Amniotic epithelial cell (primary cell): ENCODE measurements around the gene RBM18.
A peak's percentile ranks its signal among the peaks of the same experiment; 100 is the strongest.

Experiments
- DNase-seq: peaks from one replicate; pipeline ENCODE4 v3.0.0-alpha.2; 2010; ENCODE audit warnings: low read depth

Gene RBM18

GRCh38 chr9:122258886-122259415 lies 5.7 kb downstream of the RBM18 start:
- DNase-seq: no peak

DNA sequence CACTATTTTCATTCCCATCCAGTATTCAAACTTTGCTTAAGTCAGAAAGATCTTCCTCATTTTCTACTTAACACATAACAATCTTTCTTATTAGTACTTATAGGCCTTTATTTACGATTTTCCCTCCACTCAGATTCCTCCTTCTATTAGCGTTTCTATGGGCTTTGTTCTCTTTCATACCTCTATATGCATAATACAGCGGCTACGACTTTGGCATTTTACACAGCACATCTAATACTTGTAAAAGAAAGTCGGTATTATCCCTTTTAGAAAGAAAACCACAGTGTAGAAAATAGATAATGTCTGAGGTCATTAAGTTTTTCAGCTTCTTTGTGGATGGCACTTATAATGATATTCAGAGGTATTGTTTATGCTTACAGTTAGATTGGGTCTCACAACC lies 8.4 kb downstream of the RBM18 start:
- DNase-seq: no peak

DNA sequence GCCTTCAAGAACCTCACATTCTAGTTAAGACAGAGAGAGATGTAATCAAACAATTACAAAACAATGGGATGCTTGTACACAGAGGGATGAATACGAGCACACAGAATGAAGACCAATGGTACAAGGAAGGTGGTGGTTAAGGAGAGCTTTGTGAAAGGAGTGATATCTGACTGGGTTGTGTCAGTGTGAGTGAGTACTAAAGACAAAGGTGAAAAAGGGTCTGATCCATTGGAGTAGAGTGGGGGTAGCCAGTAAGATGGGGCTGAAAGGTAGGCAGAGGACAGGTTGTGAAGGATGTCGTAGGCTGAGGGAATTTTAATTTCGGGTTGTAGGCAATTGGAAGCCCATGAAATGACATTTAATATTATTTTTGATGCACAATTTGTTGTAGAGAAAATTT lies 9.9 kb downstream of the RBM18 start:
- no peak for DNase-seq

DNA sequence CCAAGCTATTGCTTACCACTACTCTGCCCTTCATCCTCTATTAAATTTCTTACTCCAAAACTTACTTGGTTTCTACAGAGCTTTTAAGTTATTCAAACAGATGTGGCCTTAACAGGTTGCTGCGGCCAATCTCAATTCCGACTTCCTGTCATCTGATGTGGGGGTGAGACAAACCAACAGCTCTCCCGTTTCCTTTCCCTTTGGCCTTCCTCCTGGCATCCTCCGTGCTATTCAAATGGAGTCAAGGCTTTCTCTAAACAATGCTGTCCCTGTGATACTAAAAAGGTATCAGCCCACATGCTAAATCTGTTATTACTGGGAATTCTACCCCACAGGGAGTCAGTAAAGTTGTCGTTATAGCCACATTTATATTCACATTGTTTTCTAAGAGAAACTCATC lies 11.8 kb downstream of the RBM18 start:
- no peak for DNase-seq

DNA sequence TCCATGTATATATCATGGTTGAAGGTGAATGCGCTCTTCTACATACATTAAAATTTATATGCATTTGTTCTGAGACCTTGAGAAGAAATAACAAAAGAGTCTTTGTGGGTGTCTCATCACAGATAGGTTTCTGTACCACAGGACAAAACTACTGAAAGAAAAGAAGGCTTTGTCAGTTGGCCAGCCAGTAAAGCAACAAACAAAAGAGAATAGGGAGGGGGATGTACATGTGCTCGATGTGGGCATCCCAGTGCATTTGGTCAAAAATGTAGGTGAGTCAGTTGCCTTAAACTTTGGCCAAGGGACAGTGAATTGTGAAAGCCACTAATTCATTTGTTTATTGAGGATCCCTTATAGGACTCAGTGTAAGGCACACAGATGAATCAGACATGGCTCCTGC lies 13.3 kb downstream of the RBM18 start:
- no peak for DNase-seq

- DNase-seq: no peak
Observed at GRCh38 chr9:122248448-122248865, 16.2 kb downstream of the RBM18 start.

DNA sequence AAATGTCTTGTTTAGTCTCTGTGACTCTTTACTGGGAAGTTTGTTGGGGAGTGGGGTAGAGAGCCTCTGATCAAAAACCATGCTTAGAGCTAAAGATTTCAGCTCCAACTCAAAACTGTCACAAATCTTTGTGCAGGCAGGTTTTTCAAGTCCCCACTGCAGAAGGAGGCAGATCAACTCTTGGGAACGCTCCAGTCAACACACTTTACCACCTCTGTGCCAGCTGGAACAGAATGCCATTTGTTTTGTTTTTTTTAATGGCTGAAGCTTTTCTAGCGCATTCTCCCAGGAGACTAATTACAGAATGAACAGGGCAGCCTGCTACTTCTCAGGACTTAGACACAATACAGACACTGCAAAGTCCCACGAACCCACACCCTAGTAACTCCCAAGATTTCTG lies 18.0 kb downstream of the RBM18 start:
- DNase-seq: no peak

DNA sequence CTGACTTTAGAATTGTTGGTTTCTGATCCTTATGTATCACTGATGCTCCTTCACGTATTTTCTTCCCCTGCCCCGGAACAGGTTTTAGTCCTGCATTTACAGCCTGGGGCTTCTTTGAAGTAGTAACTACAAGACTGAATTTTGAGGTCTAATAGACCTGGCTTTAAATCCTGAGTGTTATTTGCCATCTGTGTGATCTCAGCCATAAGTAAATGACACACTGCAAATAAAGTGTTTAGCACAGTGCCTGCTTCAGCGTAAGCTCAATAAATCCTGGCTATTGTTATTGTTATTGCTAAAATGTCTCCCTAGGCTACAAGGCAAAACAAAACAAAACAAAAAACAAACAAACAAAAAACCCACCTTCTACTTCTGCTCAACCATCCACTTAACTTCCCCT lies 20.3 kb downstream of the RBM18 start:
- DNase-seq: no peak

GRCh38 chr9:122239722-122240121 lies 24.9 kb downstream of the RBM18 start:
- DNase-seq: no peak

DNA sequence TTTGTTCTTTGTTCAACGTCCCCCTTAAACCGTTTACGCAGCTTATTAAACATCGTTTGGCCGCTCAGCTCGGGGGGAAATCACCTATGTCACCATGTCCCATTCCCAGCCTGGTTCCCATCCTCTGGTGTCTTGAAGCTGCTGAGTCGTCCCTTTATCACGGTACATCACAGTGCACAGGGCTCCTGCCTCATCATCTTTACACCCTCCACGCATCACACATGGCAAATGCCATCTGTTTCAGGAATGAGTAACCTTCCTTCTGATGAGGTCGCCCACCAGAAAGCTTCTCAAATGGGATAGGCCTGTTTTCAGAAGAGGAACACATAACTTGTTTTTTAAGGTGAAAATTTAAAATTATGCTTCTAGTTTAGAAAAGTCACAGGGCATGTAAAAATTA lies 28.0 kb downstream of the RBM18 start:
- DNase-seq: no peak

- no peak for DNase-seq
Observed at GRCh38 chr9:122234022-122234748, 30.5 kb downstream of the RBM18 start.

DNA sequence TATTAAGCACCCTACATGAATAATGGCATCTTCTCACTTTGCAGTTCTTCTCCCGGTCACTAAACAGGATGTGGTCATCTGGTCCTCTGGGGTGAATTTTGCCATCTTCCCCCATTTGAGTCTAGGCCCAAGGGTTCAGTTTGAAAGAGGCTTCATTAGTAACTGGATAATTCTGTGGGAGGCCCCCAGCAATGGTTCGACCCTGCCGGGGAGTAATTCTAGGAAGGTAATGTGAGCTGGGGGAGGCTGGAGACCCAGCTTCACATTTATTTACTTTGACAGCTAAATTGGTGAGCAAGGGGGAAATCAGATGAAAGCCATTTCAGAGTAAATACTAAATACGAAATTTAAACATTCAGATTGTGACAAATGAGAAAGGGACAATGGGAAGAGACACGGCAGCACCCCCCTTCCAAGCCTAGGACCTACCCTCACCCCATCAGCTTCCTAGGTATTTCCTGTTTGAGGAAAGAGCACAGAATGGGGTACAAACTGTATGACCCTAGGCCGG lies 31.8 kb downstream of the RBM18 start:
- DNase-seq: no peak

GRCh38 chr9:122229485-122229837 lies 35.2 kb downstream of the RBM18 start:
- DNase-seq: no peak

GRCh38 chr9:122228568-122229484 lies 35.8 kb downstream of the RBM18 start, which contains the start of gene LHX6:
TSS of gene LHX6 (minus strand) at chr9:122228957. CDS start at chr9:122228740, 217 bp downstream.
- DNase-seq: peak; percentile 16

GRCh38 chr9:122228191-122228567 lies 36.5 kb downstream of the RBM18 start:
- DNase-seq: no peak

DNA sequence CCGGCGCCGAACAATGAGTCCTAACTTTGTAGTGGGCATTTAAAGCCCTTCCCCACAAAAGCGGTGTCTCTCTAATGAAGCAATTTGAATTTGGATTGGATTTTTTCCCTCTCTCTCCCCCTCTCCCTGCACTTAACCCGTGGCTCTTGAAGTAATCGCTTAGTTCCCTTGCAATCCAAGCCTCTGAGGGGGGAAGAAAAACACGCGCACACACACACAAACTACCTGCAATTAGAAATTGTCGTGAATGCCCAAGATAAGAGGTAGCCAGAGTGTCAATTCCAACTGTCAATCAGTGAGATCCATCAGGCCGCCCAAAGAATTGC lies 37.1 kb downstream of the RBM18 start:
- DNase-seq: no peak

- DNase-seq: no peak
Observed at GRCh38 chr9:122226758-122227574, 37.7 kb downstream of the RBM18 start.

GRCh38 chr9:122226142-122226757 lies 38.4 kb downstream of the RBM18 start:
- DNase-seq: no peak

DNA sequence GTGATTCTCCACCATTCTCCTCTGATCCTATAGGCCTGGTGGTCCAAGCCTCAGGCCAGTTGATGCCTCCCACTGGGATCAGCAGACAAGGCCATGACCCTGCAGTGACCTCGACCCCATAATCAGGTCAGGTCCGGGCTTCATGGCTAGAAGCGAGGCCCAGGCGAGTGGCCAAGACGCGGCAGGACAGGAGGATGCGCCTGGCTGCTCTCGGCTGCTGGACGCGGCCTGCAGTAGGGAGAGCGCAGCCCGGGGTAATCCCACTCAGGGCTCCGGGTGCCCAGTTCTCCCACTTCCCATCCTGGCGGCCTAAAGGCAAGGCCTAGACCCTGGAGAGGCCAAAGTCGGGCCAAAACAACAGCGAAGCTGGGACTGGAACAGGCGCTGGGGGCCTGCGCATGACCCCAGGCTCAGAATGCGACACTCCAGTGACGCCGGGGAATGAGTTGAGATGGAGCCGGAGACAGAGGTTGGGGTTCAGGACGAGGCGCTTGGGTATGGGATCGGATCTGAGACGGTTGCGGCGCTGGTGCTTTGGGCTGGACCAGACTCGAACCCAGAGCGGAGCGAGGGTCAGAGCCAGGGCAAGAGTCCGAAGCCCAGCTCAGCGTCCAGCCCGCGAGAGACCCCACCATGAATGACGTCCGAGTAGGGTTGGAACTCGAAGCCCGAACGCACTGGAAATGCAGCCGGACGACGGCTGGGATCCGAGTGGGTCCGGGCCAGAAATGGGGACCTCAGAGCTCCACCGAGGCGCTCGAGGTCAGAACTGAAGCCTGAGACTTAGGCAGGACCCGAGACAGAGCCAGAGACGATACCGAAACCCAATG lies 39.1 kb downstream of the RBM18 start:
- DNase-seq: no peak

GRCh38 chr9:122223435-122223834 lies 41.2 kb downstream of the RBM18 start:
- no peak for DNase-seq

DNA sequence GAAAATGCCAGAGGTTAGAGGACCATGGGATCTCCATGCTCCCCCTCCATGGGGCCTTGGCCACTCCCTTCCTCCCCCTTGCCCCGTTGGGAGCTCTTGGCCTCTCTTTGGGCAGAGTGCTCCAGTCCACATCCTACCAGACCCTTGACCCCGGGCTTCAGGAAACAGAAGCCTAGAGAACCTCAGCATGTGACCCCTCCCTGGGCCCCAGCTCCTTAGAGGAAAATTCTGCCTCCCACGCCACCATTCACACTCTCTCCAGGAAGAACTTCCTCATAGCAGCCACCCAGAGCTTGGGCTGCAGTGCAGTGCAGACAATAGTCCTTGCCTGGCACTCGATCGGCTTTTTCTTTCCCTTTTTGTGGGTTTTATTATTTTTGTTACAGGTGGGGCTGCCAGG lies 41.8 kb downstream of the RBM18 start:
- DNase-seq: no peak
